Peyer's patch (tissue), 4 donors: ENCODE data around the gene UBAC1.

Source experiments
- CTCF ChIP-seq, 6 experiments: fragments of 450-650 bp in 4 of 6; fragments of 200-600 bp in 2 of 6; sonication (generic) in 1 of 6; IDR thresholded peaks; one replicate each; pipeline ENCODE4 v1.5.1; 2017 to 2019; ENCODE audit warnings: antibody characterized with exemption in 6 of 6, mild to moderate bottlenecking in 3 of 6, moderate library complexity in 1 of 6
- POLR2A ChIP-seq, 2 donors: fragments of 450-650 bp; IDR thresholded peaks; one replicate each; pipeline ENCODE4 v1.5.1; 2017; ENCODE audit warnings: antibody characterized with exemption in 2 of 2, mild to moderate bottlenecking in 2 of 2, moderate library complexity in 2 of 2

GRCh38 chr9:135988493-135988892, 27.3 kb upstream of the UBAC1 start:
- TF ChIP-seq CTCF (IDR thresholded peaks at IDR 0.05) (no peak), POLR2A (IDR thresholded peaks at IDR 0.05) (no peak)
